Measurements from ENCODE around the gene TET3.

Gene TET3

GRCh38 chr2:73981081-73982001, 3.4 kb upstream of the TET3 start:
- H3K27ac ChIP-seq = peak overlapping the region in 1 of 2 donors; percentile 5
- no peak for DNase-seq (ENCODE audit: low spot score)
- no peak for TF ChIP-seq CTCF (IDR thresholded peaks at IDR 0.05)
- H3K4me3 ChIP-seq = peak overlapping the region; percentile 60

GRCh38 chr2:73982140-73982617, 2.5 kb upstream of the TET3 start:
- no peak for TF ChIP-seq CTCF (IDR thresholded peaks at IDR 0.05)
- no peak for DNase-seq (ENCODE audit: low spot score)
- Histone ChIP-seq H3K27ac (peak overlapping the region in 1 of 2 donors; percentile 5), H3K4me3 (peak overlapping the region; percentile 60)

- TF ChIP-seq CTCF (IDR thresholded peaks at IDR 0.05) = no peak
- H3K27ac ChIP-seq = peak overlapping the region in 1 of 2 donors; percentile 77
- peak overlapping the region; percentile 86 for H3K4me3 ChIP-seq
- DNase-seq (ENCODE audit: low spot score) = no peak
These were observed 1.1 kb upstream of the TET3 start for GRCh38 chr2:73983322-73984202.

GRCh38 chr2:73984922-73985307, 205 bp downstream of the TET3 start:
- Histone ChIP-seq H3K27ac (peak overlapping the region in 1 of 2 donors; percentile 77), H3K4me3 (peak overlapping the region; percentile 86)
- no peak for TF ChIP-seq CTCF (IDR thresholded peaks at IDR 0.05)
- DNase-seq (ENCODE audit: low spot score) = no peak

- TF ChIP-seq CTCF (IDR thresholded peaks at IDR 0.05) = no peak
- peak overlapping the region in 1 of 2 donors; percentile 77 for H3K27ac ChIP-seq
- DNase-seq (ENCODE audit: low spot score) = no peak
- peak overlapping the region; percentile 86 for H3K4me3 ChIP-seq
These were observed 786 bp downstream of the TET3 start for GRCh38 chr2:73985308-73986084.

GRCh38 chr2:73986085-73986681, 1.5 kb downstream of the TET3 start:
- peak overlapping the region in 1 of 2 donors; percentile 77 for H3K27ac ChIP-seq
- no peak for TF ChIP-seq CTCF (IDR thresholded peaks at IDR 0.05)

More at GRCh38 chr2:73986085-73986681, 1.5 kb downstream of the TET3 start:
- H3K4me3 ChIP-seq = peak overlapping the region; percentile 86
- no peak for DNase-seq (ENCODE audit: low spot score)

Data from coronary artery (tissue), 2 donors.